ENCODE measurements around the gene SLC51A.
A peak's percentile ranks its signal among the peaks of the same experiment; 100 is the strongest.
"Not testable (repeated sequence)": the region's sequence is repeated elsewhere in the genome, so short reads cannot be mapped to it uniquely, and the experiment has no call there.

The SLC51A gene

DNA sequence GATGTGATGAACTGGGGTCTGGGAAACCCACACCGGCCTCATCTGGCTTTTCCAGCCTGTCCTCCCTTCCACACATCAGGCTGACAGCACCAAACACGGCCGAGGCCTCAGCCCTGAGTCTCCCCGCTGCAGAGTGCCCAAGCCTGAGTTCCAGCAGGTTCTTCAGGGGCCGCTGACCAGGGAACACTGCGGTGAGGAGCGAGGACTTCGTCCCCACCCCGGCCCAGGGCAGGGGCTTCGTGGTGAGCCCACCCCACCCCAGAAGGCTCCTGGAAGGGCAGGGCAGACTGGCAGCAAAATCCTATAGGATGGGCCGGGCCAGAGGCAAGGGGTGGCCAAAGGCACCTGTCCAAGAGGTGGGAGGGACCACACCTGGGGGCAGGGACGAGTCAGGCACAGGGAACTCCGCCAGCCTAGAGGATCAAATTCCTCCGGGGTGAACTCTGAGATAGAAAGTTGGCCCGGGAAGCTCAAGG lies at the start of gene SLC51A:
Gene SLC51A (plus strand): TSS at position 446 of the 476 bp plus-strand sequence. CDS start 179 bp downstream, outside the sequence.
- no peak for DNase-seq

DNA sequence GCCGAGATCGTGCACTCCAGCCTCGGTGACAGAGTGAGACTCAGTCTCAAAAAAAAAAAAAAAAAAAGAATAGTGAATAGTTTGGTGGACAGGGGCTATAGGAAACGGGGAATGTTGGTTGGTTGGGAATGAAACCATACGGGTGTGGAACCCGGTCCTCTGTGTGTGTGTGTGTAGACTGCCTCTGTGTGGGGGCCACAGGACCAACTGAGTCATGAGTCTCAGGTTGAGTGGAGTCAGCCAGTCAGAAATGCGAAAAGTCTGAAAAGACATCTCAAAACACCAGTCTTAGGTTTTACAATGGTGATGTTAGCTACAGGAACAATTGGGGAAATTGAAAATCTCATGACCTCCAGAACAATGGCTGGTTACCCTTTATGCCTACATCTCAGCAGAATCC lies 49.6 kb upstream of the SLC51A start:
- DNase-seq = peak; percentile 49 to 55

DNA sequence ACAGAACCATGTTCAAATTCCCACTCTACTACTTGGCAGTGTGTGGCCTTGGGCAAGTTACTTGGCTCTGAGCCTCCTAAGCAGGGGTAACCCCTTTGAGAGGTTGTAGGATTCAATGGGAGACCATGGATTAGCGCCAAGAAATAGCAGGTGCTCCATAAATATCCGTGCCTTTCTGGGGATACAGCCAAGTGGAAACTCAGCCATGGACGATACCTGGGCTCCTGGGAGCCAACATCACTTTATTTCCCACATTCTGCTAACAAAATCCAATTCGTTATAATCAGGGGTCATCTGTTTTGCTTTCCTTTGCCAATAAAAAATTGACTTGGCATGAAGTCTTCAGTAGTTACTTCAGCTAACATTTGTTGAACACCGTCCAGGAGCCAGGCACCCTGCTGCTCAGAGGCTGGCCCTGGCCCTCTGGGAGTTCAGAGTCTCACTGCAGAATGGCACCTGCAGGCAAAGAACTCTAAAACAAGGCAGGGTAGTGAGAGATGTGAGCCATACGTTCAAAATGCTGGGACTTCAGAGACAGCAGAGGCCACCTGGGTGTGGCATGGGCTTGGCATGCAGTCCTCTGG lies 47.4 kb upstream of the SLC51A start:
- DNase-seq = no peak

DNA sequence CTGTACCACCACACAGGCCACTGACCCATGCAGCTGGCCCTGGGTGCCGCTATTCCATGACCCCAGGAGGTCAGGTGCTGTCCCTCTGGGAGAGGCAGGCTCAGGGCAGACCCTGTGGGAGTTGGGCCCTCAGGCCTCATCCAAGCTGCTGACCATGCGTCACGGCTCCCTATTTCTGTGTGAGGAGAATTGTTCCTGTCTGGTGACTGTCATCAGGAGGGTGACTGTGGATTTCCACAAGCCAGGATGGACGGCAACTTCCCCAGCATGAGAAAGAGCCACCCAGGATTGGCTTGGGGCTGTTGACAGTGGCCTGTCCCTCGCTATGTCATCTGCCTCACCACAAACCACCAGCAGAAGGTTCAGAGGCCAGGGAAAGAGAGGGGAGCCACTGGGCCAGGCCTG lies 46.5 kb upstream of the SLC51A start:
- no peak for DNase-seq

DNA sequence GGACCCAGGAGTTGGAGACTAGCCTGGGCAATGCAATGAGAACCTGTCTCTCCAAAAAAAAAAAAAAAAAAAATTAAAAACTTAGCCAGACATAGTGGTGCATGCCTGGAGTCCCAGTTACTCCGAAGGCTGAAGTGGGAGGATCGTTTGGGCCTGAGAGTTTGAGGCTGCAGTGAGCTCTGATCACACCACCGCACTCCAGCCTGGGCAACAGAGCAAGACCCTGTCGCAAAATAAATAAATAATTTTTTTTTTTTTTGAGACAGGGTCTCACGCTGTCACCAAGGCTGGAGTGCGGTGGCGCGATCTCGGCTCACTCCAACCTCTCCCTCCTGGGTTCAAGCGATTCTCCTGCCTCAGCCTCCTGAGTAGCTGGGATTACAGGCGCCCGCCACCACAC lies 46.0 kb upstream of the SLC51A start:
- not testable (repeated sequence) for DNase-seq

DNA sequence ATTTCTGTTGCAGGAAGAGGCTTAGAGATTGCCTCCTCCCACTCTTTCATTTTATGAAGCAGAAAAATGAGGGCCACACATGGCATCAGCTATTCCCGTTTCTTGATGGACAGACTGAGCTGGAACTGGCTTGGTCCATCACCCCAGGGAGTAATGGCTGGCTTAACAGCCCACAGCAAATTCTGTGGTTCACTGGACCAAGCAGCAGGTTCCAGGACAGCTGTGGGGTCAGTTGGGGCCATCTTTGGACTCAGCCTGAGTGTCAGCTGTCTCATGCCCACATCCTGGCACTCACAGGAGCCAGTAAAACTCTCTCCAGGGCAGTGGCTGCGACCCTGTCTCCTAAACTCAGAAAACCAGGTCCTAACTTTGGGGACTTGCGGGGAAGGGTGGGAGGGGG lies 41.7 kb upstream of the SLC51A start:
- DNase-seq = no peak

DNA sequence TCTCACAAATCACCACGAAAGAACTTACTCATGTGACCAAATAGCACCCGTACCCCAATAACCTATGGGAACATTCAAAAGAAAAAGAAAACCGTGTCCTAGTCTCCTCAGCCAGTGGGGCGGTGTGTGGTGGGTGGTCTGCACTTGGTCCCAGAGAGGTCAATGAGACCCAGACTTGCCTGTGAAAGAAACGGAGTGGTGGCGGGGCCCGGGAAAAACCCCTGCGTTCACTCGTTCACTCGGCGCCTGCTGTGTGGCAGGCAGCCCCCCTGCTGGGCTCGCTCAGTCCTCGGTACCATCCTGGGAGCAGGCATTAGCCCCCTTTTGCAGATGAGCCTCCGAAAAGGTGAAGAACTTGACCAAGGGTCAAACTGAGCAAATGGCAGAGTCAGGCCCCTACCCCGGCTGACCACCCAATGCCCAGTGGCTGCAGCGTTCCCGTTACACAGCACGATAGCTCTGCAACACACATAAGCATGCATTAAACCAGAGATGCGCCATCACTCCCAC lies 41.2 kb upstream of the SLC51A start:
- no peak for DNase-seq

DNA sequence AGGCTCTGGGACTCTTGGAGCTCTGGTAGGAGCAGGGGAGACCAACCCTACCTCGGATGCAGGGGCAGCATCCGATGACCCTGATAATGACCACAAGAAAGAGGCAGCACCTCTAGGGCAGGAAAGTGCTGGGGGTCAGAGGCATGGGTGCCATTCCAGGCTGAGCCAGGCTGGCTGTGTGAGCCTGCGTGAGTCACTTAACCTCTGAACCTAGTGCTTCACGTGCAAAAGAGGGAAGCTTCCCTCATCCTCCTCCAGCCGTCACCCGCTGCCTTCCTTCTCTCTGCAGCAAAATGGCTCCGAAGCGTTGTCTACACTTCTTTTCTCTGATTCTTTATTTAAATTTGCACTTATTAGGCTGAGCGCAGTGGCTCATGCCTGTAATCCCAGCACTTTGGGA lies 40.6 kb upstream of the SLC51A start:
- no peak for DNase-seq

DNA sequence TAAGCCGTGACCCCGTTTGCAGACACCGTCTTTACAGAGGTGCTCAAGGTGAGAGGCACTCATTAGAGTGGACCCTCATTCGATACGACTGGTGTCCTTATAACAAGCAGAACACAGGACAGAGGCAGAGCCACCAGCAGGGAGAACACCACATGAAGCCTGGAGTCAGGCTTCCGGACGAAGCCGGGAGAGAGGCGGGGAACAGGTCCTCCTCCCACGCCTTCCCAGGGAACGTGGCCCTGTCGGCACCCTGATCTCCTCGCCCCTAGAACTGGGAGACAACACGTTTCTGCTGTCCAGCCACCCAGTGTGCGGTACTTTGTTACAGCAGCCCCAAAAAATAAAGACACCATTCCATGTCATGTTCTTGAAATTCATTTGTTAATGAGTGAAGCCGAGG lies 38.8 kb upstream of the SLC51A start:
- DNase-seq = no peak

DNA sequence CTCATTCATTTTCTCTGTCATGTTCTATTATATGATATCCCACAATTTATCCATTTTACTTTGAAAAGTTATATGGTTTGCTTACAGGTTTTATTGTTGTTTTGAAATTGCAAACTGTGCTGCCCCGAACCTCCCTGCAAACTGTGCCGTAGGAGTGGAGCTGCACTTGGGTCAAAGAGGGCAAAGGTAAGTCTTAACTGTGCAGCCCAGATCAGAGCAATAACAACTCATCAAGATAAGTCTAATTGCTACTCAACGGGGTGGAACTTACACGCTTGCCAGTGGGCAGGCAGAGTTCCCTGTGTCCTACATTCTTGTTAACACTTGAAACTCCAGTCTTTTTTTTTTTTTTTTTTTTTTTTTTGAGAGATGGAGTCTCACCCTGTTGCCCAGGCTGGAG lies 38.4 kb upstream of the SLC51A start:
- no peak for DNase-seq

DNA sequence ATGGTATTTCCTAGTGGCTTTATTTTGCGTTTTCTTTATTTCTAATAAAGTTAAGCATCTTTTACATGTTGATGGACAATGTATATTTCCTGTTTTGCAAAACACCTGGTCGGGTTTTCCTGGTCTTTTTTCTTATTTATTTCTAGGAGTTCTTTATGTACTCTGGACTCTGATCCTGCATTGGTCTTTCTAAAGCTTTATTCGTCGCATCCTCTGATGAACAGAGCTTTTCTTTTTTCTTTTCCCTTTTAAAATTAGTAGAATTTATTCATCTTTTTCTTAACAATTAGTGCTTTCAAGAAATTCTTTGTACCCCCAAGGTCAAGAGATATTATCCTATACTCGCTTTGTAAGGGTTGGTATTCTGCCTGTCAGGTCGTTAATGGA lies 37.3 kb upstream of the SLC51A start:
- no peak for DNase-seq

DNA sequence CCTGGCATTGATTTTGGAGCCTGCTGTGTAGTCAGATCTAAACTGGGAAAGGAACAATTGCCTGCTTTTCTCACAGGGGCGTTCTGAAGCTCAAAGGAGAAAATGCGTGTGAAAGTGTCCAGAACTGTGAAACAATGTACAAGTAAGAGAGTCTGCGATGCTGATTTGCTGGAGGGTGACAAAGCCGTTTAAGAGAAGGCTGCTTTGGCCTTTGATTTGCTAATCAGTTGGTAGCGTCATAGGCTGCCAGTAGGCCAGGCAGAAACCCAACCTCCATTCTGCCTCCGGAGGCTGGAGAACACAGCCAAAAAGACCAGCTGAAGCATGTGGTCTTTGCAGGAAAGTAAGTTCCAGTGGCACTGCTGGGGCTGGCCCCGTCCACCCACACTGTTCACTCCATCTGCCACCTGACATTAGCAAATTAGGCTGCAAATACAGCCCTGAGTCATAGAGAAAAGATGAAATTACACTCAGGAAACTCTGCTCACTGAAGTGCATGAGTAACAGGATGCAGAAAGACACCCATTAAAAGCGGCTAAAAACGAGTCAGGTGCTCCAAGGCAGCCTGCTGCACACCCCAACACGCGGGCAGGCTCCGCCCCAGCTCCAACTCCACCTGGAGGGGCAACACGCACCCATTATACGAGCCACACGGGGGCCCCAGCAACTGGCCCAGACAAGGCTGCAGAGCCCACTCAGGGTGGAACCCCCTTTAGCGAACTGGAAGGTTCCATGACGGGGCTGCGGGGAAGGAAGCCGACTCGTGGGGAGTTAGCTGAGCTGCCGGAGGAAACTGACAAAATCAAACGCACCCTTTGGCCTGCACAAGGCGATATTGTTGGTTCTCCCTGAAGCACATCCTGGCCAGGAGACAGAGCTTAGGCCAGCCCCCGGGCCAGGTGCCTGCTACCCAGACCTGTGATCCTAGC lies 36.7 kb upstream of the SLC51A start:
- peak; percentile 90 to 92 for DNase-seq

DNA sequence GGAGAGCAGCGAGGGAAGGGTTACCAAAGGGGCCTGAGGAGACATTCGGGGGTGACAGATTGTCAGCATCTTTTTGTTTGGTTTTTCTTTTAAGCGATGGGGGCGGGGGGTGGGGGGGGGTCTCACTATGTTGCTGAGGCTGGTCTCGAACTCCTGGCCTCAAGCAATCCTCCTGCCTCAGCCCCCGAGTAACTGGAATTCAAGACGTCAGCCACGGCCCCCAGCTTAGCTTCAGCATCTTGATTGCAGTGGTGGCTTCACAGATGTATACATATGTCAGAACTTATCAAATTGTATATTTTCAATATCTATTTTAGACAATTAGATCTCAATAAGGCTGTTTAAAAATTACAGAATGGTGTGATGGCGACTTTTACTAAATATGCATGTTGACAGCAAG lies 36.0 kb upstream of the SLC51A start:
- DNase-seq = no peak

DNA sequence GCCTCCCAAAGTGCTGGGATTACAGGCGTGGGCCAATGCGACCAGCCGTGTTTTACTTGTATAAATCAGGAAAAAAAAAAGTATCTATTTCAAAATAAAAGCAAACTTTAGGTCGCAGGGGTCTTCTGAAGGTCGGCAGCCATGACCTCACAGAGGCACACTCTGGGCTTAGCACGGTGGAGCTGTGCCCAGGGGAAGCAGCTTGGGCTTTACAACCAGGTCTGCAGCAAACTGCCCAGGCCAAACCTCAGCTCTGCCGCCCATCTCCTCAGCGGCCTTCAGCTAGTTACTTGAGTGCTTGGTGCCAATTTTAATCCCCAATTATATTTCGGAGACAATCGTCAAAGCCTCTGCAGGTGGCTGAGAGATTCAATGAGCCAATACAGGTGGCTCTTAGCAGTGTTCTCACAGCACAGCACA lies 35.2 kb upstream of the SLC51A start:
- DNase-seq = peak in 1 of 2 experiments; percentile 43

DNA sequence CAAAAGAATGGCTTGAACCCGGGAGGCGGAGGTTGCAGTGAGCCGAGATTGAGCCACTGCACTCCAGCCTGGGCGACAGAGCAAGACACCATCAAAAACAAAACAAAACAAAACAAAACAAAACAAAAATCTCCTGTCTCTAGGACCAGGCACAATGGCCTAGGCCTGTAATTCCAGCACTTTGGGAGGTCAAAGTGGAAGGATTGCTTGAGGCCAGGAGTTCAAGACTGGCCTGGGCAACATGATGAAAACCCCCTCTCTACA lies 32.2 kb upstream of the SLC51A start:
- DNase-seq = not testable (repeated sequence)

DNA sequence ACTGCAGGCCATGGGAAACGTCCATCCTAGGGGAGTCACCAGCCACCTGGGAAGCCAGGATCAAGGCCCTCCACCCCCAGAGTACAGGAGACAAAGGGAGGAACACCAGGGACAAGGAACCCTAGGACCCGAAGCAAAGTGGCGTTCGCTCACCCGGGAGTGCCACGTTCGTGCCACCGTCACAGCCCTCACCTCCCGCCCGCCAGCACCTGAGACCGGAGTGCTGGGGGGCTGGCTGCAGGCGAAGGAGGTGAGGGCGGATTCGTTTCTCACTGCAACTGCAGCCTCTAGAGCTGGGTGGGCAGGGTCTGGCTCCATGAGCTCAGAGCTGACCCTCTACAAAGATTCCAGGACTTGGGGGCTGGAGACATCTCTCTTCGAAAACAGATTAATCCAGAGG lies 31.5 kb upstream of the SLC51A start:
- no peak for DNase-seq

DNA sequence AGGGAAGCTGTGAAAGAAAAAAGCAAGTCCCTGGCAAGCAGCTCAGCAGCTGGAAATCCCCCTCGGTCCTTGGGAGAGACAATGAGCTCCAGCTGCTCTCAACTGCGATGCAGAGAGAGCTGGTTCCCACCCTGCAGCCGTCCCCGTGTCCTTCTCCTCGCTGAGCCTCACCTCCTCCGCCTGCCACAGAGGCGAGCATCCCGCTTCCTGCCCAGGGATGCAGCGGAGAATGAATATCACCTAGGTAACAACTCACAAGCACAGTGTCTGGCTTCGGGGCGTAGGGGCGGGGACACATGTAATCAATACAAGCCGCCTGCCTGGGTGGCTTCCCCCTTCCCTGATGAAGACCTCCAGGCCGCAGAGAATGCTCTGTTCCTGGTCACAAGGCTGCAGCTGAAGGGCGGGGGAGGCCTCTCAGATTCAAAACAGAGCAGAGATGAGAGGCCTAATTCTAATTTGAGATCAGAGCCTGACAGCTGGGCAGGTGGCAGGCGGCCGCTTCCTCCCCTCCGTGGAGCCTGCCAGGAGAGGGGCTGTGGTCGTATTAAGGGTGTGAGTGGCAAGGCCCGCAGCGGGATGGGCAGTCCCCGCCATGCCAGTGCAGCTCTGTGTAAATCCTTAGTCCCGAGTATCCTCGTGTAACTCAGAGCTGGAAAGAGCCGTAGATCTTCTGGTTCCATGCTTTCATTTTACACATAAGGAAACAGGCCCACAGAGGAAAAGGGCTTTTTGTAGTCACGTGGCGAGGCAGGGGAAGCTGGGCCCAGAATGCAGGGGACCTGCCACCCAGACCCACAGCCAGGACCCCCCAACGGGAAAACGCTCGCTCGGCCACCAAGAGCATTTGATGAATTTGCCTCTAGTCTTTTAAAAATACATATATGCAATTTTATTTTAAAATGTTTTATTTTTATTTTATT lies 29.4 kb upstream of the SLC51A start:
- peak; percentile 48 for DNase-seq

DNA sequence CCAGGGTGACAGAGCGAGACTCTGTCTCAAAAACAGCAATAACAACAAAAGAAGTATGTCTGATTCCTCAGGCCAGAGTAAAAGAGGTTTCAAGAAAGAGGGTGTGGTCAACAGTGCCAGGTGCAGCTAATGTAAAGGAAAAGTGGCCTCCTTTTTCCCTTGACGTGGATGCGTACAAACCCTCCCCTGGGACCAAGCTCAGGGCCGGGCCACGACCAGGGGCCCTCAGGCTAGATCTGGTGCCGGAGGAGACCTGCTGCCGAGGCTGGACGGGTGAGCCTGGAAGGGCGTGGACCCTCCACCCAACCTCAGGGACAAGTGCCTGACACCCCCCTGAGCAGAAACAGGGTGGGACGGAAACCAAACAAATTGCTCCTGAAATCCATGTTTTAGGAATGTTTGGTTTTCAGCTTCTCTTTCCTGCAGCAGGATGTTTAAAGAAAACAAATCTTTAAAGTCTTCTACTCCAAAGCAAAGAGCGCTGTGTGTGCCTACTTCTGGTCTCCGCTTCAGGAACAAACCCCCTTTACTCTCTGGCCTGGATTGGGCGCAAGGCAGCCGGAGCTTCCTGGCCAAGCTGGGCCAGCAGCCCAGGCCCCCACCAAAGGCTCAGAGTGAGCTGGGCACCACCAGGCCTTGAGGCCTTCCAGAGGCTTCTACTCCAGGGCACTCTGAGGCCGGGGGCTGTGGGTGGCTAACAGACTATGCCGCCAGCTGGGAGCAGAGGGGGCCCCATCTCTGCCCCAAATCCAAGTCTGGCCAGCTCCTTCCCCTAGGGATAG lies 26.6 kb upstream of the SLC51A start:
- no peak for DNase-seq

DNA sequence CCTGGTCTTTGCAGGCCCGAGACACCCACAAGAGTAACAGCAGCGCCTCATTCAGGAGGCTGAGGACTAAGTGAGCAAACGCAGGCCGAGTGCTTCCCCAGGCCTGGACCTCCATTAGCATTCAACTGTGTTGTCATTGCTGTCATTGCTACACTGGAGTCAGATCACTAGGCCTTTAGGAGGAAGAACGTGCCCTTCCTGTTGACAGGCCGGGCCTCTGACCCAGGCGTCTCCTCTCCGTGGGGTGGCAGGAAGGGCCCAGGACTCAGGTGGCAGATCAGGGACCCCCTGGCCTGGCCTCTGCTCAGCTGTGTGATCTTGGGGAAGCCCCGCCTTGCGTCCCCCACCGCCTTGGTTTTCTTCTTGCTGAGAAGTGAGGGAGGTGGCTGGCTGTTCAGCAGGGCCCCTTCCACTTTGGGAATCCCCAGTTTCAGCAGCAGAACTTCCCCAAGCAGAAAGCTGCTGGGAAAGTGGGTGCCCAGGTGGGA lies 24.3 kb upstream of the SLC51A start:
- DNase-seq = peak; percentile 64 to 72

DNA sequence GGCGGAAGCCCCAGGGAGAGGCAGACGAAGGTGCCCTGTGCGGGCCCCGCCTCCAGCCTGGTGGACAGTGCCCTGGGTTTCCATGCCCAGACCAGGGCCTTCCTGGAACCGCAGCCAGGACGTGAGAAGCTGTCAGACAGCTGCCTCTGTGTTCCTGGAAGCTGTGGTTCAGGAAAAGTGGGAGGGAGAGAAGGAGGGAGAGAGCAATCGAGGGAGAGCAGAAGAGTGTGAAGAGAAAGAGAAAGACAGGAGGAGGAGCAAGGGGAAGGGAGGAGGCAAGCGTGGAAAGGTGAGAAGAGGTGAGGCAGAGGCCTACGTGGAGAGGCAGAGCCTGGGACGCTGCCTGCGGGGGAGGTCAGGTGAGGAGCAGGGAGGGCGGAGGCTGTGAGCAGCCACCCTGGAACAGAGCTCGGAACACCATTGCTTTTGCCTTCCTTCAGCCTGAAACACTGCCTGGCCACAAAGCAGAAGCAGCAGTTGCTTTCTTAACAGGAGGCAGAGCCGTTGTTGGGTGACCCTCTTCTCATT lies 23.7 kb upstream of the SLC51A start:
- DNase-seq = no peak

DNA sequence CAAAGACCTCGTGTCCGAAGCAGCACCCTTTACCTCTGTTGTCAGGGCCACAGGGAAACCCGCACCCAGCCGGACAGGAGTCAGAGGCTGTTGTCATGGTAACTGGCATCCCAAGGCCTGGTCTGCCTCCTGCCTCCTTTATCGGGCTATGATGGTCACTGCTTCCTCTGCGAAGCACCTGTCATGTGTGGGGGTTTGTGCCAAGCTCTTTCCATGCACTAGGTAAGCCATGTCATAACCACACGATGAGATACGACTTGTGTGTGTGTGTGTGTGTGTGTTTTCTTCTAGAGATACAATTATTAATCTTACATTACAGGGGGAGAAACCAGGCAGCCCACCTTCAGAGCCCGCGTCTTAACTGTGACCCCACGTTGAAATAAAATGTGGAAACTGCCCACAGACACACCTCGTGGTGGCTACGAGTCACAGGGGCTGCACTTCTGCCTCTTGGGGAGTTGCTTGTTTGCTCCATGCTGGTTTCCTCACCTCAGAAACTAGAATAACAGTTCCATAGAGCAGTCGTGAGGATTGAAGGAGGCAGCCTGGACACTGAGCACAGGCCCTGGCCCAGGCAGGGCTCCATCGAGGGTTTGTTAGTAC lies 23.1 kb upstream of the SLC51A start:
- DNase-seq = peak in 1 of 2 experiments; percentile 49
